ENCODE data around the gene ERICH6.

Gene ERICH6

GRCh38 chr3:150736903-150737832 lies 33.4 kb upstream of the ERICH6 start:
- DNase-seq (ENCODE audit: low read depth), result no peak

GRCh38 chr3:150736316-150736719 lies 32.6 kb upstream of the ERICH6 start:
- DNase-seq (ENCODE audit: low read depth), result no peak

DNA sequence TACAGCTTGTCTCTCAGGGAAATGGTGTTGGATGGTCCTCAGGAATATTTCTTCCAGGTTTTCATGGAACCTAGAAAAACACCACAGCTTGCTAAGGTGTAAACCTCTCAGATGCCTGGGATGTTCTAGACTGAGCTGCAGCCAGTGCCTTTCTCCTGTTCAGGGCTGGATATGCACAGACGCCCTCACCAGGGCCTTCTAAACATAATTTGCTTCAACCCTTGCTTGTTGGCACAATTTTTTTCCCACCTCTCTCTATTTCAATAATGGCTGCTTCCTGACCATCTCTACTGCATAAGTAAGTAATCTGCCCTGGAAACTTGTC lies 31.0 kb upstream of the ERICH6 start:
- no peak for DNase-seq (ENCODE audit: low read depth)

DNA sequence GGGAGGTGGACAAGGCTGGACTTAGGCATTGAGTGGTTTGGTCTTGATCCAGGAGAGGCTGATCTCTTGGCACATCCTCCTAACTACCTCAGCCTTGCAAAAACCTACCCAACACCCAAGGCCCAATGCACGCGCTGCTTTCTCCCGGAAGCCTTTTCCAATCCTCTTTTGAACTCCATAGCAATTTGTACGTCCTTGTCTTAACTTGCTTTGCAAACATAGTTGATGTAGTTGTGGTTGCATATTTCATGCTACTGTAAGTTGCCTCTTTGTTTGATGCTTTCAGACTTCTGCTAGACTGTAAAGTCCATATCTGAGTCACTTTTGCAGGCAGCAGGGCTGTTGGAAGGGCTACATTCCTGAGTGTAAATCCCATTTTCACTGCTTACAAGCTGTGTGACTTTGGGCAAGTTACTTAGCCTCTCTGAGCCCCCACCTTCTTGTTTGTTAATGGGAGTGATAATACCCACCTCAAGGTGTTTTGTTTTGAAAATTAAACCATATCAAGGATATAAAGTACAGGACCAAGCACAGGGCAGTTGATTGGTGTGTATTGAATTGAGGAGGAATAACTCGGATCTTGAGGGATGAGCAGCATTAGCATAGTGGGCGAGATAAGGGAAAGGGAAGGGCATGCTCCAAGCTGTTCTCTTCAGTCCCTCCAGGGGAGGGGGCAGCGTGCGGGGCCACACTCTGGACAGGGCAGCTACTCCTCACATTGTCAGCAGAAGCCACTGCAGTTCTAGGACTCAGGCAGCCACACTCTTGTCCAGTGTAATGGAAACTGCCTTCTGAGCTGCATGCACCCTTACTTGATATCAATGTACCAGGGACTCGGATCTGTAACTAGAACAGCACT lies 30.4 kb upstream of the ERICH6 start:
- no peak for DNase-seq (ENCODE audit: low read depth)

DNA sequence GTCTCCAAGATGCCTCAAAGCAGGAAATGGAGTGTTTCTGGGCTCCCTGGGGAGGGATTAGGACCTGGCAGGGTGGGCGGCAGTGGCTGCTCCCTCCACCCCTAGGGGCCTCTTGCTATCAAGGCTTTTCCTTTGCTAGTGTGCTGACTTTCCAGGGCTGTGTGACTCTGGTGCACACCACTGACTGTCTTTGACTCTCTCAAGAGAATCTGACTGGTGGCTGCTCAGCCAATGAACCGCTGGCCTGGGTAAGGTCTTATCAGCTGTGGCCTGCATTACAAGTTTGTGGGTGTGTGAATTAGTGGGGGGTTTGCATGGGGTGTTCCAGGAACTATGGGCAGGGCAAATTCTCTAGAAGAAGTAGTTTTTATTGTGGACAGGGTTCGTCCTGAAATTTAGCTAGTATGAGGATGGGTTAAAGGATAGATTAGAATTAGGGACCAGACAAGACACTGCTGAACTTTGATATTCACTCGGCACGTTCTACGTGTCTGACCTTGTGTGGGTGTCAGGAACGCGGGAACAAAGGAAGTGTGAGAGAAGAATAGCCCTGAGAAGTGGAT lies 29.7 kb upstream of the ERICH6 start:
- no peak for DNase-seq (ENCODE audit: low read depth)

DNA sequence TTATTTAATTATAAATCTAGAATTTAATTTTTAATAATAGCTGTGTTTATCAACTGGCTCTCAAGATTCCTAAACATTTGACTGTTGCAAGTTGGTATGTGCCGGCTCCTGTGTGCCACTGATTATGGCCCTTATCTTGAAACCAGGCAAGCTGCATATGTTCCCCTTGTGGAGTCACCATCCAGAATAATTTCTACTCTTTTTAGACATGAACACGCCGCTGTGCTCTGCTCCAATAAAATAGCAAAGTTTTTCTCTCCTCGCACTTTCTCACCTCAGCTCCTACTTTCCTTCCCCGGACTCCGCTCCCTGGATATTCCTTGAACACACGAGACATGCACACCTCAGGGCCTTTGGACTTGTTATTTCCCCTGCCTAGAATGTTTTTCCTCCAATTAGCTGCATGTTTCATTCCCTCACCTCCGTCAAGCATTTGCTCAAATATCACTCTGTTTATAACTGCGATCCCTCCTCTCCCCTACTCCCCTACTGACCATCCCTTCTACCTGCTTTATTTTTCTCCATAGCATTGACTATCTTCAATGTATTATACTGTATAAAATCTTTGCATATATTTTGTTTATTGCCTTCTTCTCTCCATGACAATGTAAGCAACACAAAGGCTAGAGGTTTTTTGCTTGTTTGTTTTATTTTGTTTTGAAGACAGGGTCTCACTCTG lies 26.1 kb upstream of the ERICH6 start:
- no peak for DNase-seq (ENCODE audit: low read depth)

GRCh38 chr3:150727653-150728502 lies 24.2 kb upstream of the ERICH6 start:
- no peak for DNase-seq (ENCODE audit: low read depth)

- no peak for DNase-seq (ENCODE audit: low read depth)
Observed at GRCh38 chr3:150725548-150725947, 21.8 kb upstream of the ERICH6 start.

DNA sequence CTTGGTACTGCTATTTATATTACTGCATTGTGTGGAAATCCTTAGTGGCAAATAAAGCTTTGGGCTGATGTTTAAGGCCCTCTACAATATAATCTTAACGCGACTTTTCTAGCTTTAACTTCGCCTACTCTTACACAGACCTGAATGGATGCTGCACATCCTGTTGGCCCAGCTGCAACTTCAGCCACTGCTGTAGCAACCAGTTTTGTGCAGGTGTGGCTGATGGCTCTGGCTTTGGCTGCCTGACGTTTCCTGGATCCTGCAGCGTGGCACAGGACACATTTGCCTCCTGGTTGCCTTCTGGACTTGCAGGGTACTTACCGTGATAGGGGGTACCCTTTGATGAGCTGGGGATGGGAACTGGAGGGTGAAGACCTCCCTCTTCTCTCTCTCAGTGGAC lies 20.2 kb upstream of the ERICH6 start:
- no peak for DNase-seq (ENCODE audit: low read depth)

DNA sequence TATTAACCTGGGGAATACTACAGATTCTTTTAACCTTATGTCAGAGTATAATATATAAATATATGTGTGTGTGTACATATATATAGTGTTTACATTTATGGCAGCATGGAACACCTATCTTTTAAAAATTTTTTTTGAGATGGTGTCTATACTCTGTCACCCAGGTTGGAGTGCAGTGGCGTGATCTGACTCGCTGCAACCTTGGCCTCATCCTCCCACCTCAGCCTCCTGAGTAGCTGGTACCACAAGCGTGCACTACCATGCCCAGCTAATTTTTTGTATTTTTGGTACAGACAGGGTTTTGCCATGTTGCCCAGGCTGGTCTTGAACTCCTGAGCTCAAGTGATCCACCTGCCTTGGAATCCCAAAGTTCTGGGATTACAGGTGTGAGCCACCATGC lies 18.5 kb upstream of the ERICH6 start:
- no peak for DNase-seq (ENCODE audit: low read depth)

DNA sequence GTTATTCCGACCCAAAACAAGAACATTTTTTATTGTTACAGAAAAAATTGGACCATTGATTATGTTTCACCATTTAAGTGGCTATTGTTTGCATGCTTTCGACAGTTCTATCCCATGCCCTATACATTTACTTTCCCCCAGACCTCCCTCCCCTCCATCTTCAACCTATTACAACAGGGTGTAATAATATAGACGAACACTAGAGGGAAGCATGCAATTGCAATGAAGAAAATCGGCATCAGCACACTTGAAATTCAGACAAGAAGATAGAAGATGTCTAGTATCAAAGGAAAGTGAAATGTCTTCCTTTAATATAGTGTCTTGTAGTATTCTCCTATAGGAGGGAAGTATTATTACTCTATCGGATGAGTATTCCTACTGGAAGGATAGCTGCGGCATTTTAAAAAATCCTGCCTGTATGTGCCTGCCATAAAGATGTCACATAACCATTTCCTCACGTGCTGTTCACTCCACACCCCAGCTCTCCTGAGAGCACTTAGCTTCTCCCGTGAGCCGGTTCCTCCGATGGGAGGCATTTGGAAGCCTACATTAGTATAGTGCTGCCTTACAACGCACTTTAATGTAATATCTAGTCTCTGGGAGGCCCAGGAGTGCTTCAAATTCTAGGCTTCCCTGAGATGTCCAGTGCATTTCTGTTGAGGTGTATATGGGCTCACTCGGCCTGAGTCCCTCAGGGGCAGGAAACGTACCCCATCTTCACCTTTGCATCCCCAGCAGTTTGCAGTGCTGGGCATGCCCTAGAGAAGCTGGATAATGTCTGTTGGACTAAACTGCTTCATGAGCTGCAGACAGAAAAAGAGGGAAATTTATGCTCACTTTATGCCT lies 17.8 kb upstream of the ERICH6 start:
- no peak for DNase-seq (ENCODE audit: low read depth)

DNA sequence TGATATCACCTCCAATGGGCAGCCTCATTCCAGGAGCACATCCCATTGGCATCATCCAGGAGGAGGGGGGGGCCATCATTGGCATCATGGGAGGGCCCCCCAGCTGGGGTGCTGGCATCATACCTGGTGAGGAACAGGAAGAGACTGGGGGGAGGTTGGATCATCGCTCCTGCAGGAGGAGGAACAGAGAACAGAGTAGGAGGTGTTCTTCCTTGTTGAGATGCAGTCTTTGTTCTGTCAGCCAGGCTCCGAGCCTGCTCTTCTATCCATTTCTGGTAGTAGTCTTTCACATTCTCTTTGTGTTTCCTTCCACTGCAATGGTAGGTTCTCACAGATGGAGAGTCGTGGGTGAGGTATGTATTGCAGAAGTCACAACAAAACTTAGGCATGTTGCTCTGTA lies 16.7 kb upstream of the ERICH6 start:
- DNase-seq (ENCODE audit: low read depth), result no peak

DNA sequence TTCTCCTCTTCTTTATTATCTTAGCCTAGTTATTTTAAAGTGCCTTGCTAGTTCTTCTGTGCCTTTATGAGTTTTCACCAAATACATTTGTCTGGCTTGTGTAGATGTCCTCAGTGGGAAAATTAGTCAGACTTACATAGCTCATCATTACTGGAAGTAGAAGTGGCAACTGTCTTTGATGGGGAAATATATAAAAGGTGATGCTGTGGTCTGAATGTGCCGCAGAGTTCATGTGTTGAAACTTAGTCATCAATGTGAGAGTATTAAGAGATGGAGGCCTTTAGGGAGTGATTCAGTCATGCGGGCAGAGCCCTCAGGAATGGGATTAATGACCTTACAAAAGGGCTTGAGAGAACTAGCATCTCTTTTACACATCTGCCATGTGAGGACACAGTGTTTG lies 6.4 kb upstream of the ERICH6 start:
- no peak for DNase-seq (ENCODE audit: low read depth)

DNA sequence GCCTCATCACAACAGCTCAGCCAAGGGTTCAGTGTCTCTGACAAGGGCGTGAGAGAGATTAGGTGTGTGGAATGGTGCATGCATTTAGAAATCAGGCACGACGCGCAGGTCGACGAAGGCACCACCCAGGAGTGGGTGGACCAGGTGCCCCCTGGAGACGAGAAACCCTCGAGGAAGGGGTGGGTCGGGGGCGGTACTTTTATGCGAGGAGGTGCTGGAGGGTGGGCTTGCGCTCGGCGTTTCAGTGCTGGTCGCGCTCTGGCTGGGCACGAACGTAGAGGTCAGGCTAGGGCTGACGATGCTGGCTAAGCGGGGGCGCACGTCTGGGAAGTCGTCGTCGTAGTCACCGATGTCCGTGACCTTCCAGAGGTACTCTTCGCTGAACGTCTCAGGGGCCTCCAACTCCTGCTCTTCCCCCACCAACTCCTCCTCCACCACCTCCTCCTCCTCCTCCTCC lies 393 bp downstream of the ERICH6 start:
- DNase-seq (ENCODE audit: low read depth), result peak; percentile 18

DNA sequence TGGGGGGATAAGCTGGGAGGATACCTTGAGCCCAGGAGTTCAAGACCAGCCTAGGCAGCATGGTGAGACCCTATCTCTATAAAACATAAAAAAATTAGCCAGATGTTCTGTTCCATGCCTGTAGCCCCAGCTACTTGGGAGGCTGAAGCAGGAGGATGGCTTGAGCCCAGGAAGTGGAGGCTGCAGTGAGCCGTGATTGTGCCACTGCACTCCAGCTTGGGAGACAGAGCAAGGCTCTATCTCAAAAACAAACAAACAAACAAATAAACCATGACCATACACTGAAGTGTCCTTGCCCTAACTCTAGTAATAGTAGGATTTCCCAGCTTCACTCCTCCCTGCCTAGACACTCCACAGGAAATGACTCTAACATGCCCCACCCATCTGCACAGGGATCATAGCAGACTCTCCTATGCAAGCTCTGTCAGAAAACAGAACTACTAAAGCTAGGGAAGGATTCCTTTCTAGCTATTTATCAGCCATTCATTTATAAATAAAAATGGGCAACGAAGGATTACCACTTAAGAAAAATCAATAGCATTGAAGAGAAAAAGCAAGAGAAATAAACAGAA lies 4.6 kb downstream of the ERICH6 start:
- no peak for DNase-seq (ENCODE audit: low read depth)

- no peak for DNase-seq (ENCODE audit: low read depth)
Observed at GRCh38 chr3:150697646-150698045, 6.1 kb downstream of the ERICH6 start.

DNA sequence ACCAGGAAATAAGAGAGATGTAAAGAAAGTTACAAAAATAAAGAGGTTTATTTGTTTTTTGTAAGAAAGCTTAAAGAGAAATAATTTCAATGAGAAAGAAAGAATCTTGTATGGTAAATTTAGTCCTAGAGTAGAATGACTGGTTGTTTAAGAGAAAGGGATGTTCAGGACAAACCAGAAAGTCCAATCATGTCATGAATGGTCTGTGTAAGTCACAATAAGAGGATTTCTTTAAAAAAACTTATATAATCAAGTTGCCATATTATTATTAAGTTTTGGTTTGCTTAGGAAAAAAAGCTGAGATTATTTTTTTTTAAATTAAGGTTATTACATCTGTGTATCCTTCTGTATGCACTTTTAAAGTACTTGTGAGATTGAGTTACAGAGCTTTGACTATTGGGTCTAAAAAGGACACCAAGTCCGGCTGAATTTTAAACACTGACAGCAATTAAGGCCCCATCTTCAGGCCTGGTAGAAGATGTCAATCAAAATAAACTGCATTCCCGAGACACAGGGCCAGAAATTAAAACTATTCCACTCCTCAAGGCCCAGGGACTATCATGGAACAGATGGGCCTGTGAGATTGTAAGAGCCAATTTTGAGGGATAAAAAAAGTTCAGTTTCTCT lies 12.2 kb downstream of the ERICH6 start:
- DNase-seq (ENCODE audit: low read depth), result no peak

- no peak for DNase-seq (ENCODE audit: low read depth)
Observed at GRCh38 chr3:150687613-150688012, 16.1 kb downstream of the ERICH6 start.

DNA sequence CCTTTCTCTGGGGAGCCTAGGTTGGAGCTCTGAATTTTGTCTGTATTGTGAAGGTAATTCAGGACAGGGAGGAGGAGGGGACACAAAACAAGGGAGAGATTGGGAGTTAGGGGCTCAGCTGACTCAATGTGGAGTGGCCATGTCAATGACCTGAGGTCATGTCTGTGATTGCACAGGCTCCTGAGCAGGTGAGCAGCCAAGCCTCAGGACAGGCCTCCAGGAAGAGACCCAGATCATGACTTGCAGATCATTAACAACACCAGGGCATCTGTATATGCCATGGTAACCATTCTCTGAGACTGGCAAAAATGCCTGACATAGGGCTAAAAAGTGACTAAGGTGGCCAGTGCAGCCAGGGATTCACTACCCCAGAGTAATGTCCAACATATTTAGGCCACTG lies 20.9 kb downstream of the ERICH6 start:
- DNase-seq (ENCODE audit: low read depth), result no peak

GRCh38 chr3:150682279-150682678 lies 21.4 kb downstream of the ERICH6 start:
- no peak for DNase-seq (ENCODE audit: low read depth)

All from stimulated activated CD4-positive, alpha-beta T cell treated with anti-CD3 and anti-CD28 coated beads, Interleukin-2, amount 100 ng/mL, for 4 hours (primary cell).